GM12878 (cell line): ENCODE data around the gene CHD9. TPM values are rescaled to one million over a fixed set of nuclear protein-coding genes. Genes with fewer than 3 reads are reported as not detected.
A peak's percentile ranks its signal among the peaks of the same experiment; 100 is the strongest.

Source experiments
- ATAC-seq: fragments of 200-7000 bp; cut with Tn5 transposase; 3 replicates; pipeline ENCODE4 v1.9.1; 2020; ENCODE audit warnings: mild to moderate bottlenecking, moderate library complexity
- BruUV-seq: library from RNA; stranded (reverse); fragments of 400-500 nt; replicated peaks from 2 replicates; lab custom pipeline; 2021; lab: Mats Ljungman, UMichigan
- CTCF ChIA-PET: fragments of 300-600 bp; sonication (Branson Sonifier 250); formaldehyde crosslinking; extraction: SDS; loops from one replicate; lab custom pipeline; 2021; ENCODE audit warnings: inconsistent platforms; lab: Yijun Ruan, JAX
- POLR2A ChIA-PET: fragments of 350-600 bp; formaldehyde crosslinking; extraction: SDS; loops from one replicate; lab custom pipeline; 2021; ENCODE audit warnings: inconsistent platforms; lab: Charles Lee
- RAD21 ChIA-PET: fragments of 300-600 bp; sonication (Branson Sonifier 250); formaldehyde crosslinking; loops from one replicate; lab custom pipeline; 2023; ENCODE audit warnings: antibody characterized with exemption; ENCODE audit not compliant: unreplicated experiment; lab: Charles Lee
- SMC1A ChIA-PET: fragments of 300-600 bp; sonication (Branson Sonifier 250); formaldehyde crosslinking; loops from one replicate; lab custom pipeline; 2023; ENCODE audit not compliant: unreplicated experiment, uncharacterized antibody; lab: Charles Lee
- DNase-seq: peaks from one replicate; pipeline ENCODE4 v3.0.0-alpha.2; 2011; ENCODE audit warnings: low read depth, low spot score
- FAIRE-seq: peaks from 3 replicates; lab custom pipeline; 2011; peaks lifted over from hg19 to GRCh38; lab: Jason Lieb, UNC
- H2AFZ ChIP-seq: 2 replicates; pipeline ENCODE4 v1.6.0; 2011; ENCODE audit warnings: low read depth, low read length, control low read depth; ENCODE audit not compliant: control insufficient read depth
- H3K27ac ChIP-seq: 2 replicates; pipeline ENCODE4 v1.5.1; 2011; ENCODE audit warnings: control low read depth; ENCODE audit not compliant: control insufficient read depth, insufficient read depth
- H3K27me3 ChIP-seq, 2 experiments: replicated peaks in 1 of 2; 2 replicates each; pipeline versions ENCODE4 v1.6.0 to v1.6.1; 2011; ENCODE audit warnings: low read length in 1 of 2; ENCODE audit not compliant: control insufficient read depth in 2 of 2, insufficient read depth in 2 of 2
- H3K36me3 ChIP-seq, 2 experiments: 2 replicates each; pipeline ENCODE4 v1.5.1; 2011; ENCODE audit warnings: low read length in 1 of 2; ENCODE audit not compliant: control insufficient read depth in 2 of 2, insufficient read depth in 2 of 2
- H3K4me1 ChIP-seq: 2 replicates; pipeline ENCODE4 v1.6.1; 2011; ENCODE audit warnings: mild to moderate bottlenecking, low read length, moderate library complexity, mixed read lengths; ENCODE audit not compliant: control insufficient read depth, insufficient read depth
- H3K4me2 ChIP-seq: 2 replicates; pipeline ENCODE4 v1.6.0; 2011; ENCODE audit warnings: control low read depth; ENCODE audit not compliant: control insufficient read depth, insufficient read depth
- H3K4me3 ChIP-seq: fragments of 200-600 bp; sonication (generic); 2 replicates; pipeline ENCODE4 v1.5.1; 2016
- H3K79me2 ChIP-seq: 2 replicates; pipeline ENCODE4 v1.6.0; 2011; ENCODE audit warnings: low read length; ENCODE audit not compliant: control insufficient read depth, insufficient read depth
- H3K9ac ChIP-seq: 2 replicates; pipeline ENCODE4 v1.8.0; 2011; ENCODE audit warnings: low read length, control low read depth, mixed read lengths; ENCODE audit not compliant: control insufficient read depth, insufficient read depth
- H3K9me3 ChIP-seq: replicated peaks from 3 replicates; pipeline ENCODE4 v1.5.1; 2011; ENCODE audit warnings: mild to moderate bottlenecking, low read length; ENCODE audit not compliant: control insufficient read depth, insufficient read depth
- H4K20me1 ChIP-seq: 2 replicates; pipeline ENCODE4 v1.6.0; 2011; ENCODE audit not compliant: control insufficient read depth, insufficient read depth
- CBX3 ChIP-seq: fragments of 200-600 bp; sonication (generic); IDR thresholded peaks from 2 replicates; pipeline ENCODE4 v1.6.1; 2016; ENCODE audit warnings: low read depth, borderline replicate concordance
- JUNB ChIP-seq: IDR thresholded peaks from 2 replicates; pipeline ENCODE4 v1.6.1; 2016; ENCODE audit warnings: antibody characterized with exemption, mild to moderate bottlenecking
- SRF ChIP-seq, 2 experiments: IDR thresholded peaks; 2 replicates each; pipeline ENCODE4 v1.6.1; 2011; ENCODE audit warnings: low read depth in 2 of 2, low read length in 2 of 2, mild to moderate bottlenecking in 1 of 2, moderate library complexity in 1 of 2
- WGBS: methylation state at CpG from one replicate; pipeline ENCODE4 v1.1.6; 2016; ENCODE audit warnings: low lambda C conversion rate; ENCODE audit not compliant: insufficient replicate concordance, insufficient coverage; ENCODE audit errors: missing lambda C conversion rate; 5-methylcytosine and 5-hydroxymethylcytosine counted together
- in situ Hi-C: fragments of 300-500 bp; cut with MboI; formaldehyde crosslinking; loops from 9 replicates; pipeline ENCODE4 v1.14.3; 2018; ENCODE audit warnings: mixed read lengths
- intact Hi-C: fragments of 100-400 bp; cut with micrococcal nuclease; formaldehyde crosslinking; loops from one replicate; pipeline ENCODE4 v1.14.2; 2022; ENCODE audit not compliant: unreplicated experiment
- polyA plus RNA-seq, 11 experiments: library from polyadenylated mRNA; depleted of rRNA in 4 of 11; unstranded in 6 of 11; stranded (reverse) in 5 of 11; fragments of >200 nt; fragmentation: Nextera tagmentation in 4 of 11; fragmentation: Illumina TruSeq in 1 of 11; extraction: Ambion mirVana in 4 of 11; extraction: Trizol in 1 of 11; gene quantifications; 1 replicate in 1 of 11; 2 replicates in 10 of 11; pipeline versions ENCODE4 v1.2.1 to v1.2.3, GENCODE V29; 2011 to 2016; ENCODE audit warnings: inconsistent platforms in 2 of 11, missing spikeins in 2 of 11, low read depth in 1 of 11
- small RNA-seq: library from RNA; depleted of rRNA; stranded (forward); fragments of <200 nt; gene quantifications from one replicate; pipeline ENCODE3, GENCODE V24; 2014
- total RNA-seq, 4 experiments: library from RNA; depleted of rRNA in 3 of 4; stranded (reverse); fragments of >200 nt in 3 of 4; fragmentation: Illumina TruSeq in 1 of 4; extraction: Trizol in 1 of 4; gene quantifications; 2 replicates each; pipeline versions ENCODE4 v1.2.1 to v1.2.3, GENCODE V29; 2013 to 2021

The CHD9 gene
- total and polyA plus RNA-seq, 10 of the 15 experiments (the other 5 are each of a cell fraction or from before 2014, with no cell fraction given), result 29.2 to 95.7 (median 54.3) TPM

DNA sequence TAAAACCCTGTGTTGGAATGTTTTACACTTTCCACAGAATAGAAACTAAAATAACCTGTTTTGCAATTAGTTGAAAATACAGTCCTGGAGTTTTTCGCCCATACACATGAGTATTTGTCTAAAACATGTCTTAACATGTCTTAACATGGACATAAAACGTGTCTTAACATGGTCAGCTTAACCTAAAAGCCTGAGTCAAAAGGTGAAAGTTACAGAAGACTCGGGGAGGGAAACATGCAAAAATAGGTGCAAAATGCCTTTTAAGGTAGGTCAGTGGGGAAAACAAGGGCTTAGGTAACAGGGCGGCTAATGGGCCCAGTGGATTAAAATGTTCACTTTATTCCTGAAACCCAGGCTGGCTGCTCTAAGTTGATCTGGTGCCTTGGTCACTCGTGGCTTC lies 323.3 kb downstream of the CHD9 start:
- H3K4me2 ChIP-seq, result no peak overlapping the region
- DNase-seq (peak; percentile 5), FAIRE-seq (no peak), ATAC-seq (peak; percentile 62)
- no peak overlapping the region for H3K4me3 ChIP-seq
- 18% methylated on average over 5 of the region's 5 CpGs for WGBS
- RAD21 ChIA-PET, result no interaction called here
- peak; percentile 43; the same call in 1 of the 2 replicates for TF ChIP-seq JUNB
- no peak for TF ChIP-seq CBX3
- peak in 1 of 2 experiments; percentile 70; a peak in 1 of 4 replicates for TF ChIP-seq SRF (IDR thresholded peaks at IDR 0.05; ENCODE audit: low read depth in 2 of 2, low read length in 2 of 2)
- H3K9me3 ChIP-seq, result no peaks in the 10 kb centered on the region; the same call in 2 of the 3 replicates
- no peaks in the 10 kb centered on the region for H3K36me3 ChIP-seq
- SMC1A ChIA-PET, result interaction anchor here (0.7 kb wide), 1 partner anchor 10 kb away, joined by 3 read pairs; no protein-coding TSS in a partner anchor
- no peak overlapping the region for H3K27ac ChIP-seq
- intact Hi-C loops, result no loop called here
- in situ Hi-C loops, result no loop called here
- H3K79me2 ChIP-seq, result no peaks in the 10 kb centered on the region
- CTCF ChIA-PET, result no interaction called here
- no peak overlapping the region for H3K9ac ChIP-seq
- no TSS peak for BruUV-seq
- no peaks in the 10 kb centered on the region for H4K20me1 ChIP-seq
- H3K27me3 ChIP-seq, result no peaks in the 10 kb centered on the region; a peak in 1 of 4 replicates
- no peak overlapping the region for H2AFZ ChIP-seq
- POLR2A ChIA-PET, result no interaction called here
- no peaks in the 10 kb centered on the region for H3K4me1 ChIP-seq

Small RNA genes lying within 50 kb of the gene (small RNA-seq; reads per million reads assigned to genes)
- gene RF01210, result not detected
- gene RNA5SP427, result not detected

Other genes starting within 250 kb of the CHD9 start
- gene CHD9NB, start 2.1 kb upstream of the CHD9 start, total RNA-seq (2014; rRNA removed), result 0.51 and 0.82 TPM in 2 replicates
- gene CHD9NB, start 2.1 kb upstream of the CHD9 start, total RNA-seq (2014; rRNA removed; fragmentation: Illumina TruSeq; extraction: Trizol), result 0.60 and 1.0 TPM in 2 replicates
- gene CHD9NB, start 2.1 kb upstream of the CHD9 start, total RNA-seq (2021), result 0.58 and 0.69 TPM in 2 replicates
- gene CHD9NB, start 2.1 kb upstream of the CHD9 start, polyA plus RNA-seq (2011; rRNA removed), result 0.76 TPM in 2 replicates
- 0.44 and 0.94 TPM in 2 replicates for gene CHD9NB, start 2.1 kb upstream of the CHD9 start, polyA plus RNA-seq (2014; fragmentation: Illumina TruSeq; extraction: Trizol)
- gene CHD9NB, start 2.1 kb upstream of the CHD9 start, polyA plus RNA-seq (2014; fragmentation: Nextera tagmentation; extraction: Ambion mirVana), result under 1 TPM; 0.14 to 0.22 TPM
- 0.56 and 0.63 TPM in 2 replicates for gene CHD9NB, start 2.1 kb upstream of the CHD9 start, polyA plus RNA-seq (2014; rRNA removed)
- gene CHD9NB, start 2.1 kb upstream of the CHD9 start, polyA plus RNA-seq (2016; fragmentation: Nextera tagmentation; extraction: Ambion mirVana), result 1 to 10 TPM; 1.3 to 1.6 TPM